IMR-90 (cell line): Measurements from ENCODE around the gene VRK2. TPM values are rescaled to one million over a fixed set of nuclear protein-coding genes. Genes with fewer than 3 reads are reported as not detected.

ENCODE experiments used
- ATAC-seq: fragments of 200-7000 bp; cut with Tn5 transposase; 2 replicates; pipeline ENCODE4 v1.9.1; 2020; ENCODE audit warnings: low read depth, mild to moderate bottlenecking, moderate library complexity
- BruUV-seq: library from RNA; stranded (reverse); fragments of 400-500 nt; replicated peaks from 2 replicates; lab custom pipeline; 2021; lab: Mats Ljungman, UMichigan
- CTCF ChIA-PET: fragments of 300-600 bp; formaldehyde crosslinking; extraction: SDS; loops from one replicate; lab custom pipeline; 2021; ENCODE audit warnings: antibody characterized with exemption; lab: Yijun Ruan, JAX
- POLR2A ChIA-PET: fragments of 300-600 bp; sonication (Branson Sonifier 250); formaldehyde crosslinking; loops from one replicate; lab custom pipeline; 2022; ENCODE audit warnings: antibody characterized with exemption; ENCODE audit not compliant: unreplicated experiment; lab: Charles Lee
- DNase-seq: peaks from one replicate; pipeline ENCODE4 v3.0.0; 2013
- H2AFZ ChIP-seq: replicated peaks from 2 replicates; pipeline ENCODE3; 2013; ENCODE audit warnings: low read length, mild to moderate bottlenecking; ENCODE audit not compliant: poor library complexity
- H2AK5ac ChIP-seq: 2 replicates; pipeline ENCODE4 v1.6.1; 2013; ENCODE audit warnings: low read depth, low read length, inconsistent platforms
- H2AK9ac ChIP-seq: replicated peaks from 2 replicates; pipeline ENCODE3; 2013; ENCODE audit warnings: mild to moderate bottlenecking, low read depth, low read length, moderate library complexity; ENCODE audit not compliant: poor library complexity
- H2BK120ac ChIP-seq: 2 replicates; pipeline ENCODE4 v1.6.1; 2013; ENCODE audit warnings: low read depth, low read length, inconsistent platforms
- H2BK15ac ChIP-seq: 3 replicates; pipeline ENCODE4 v1.6.1; 2013; ENCODE audit warnings: low read depth, low read length, inconsistent platforms
- H2BK20ac ChIP-seq: 2 replicates; pipeline ENCODE4 v1.6.1; 2013; ENCODE audit warnings: low read depth, mild to moderate bottlenecking, inconsistent platforms, low read length, moderate library complexity
- H2BK5ac ChIP-seq: 2 replicates; pipeline ENCODE4 v1.6.1; 2013; ENCODE audit warnings: mild to moderate bottlenecking, low read depth, low read length, inconsistent platforms; ENCODE audit not compliant: poor library complexity, severe bottlenecking
- H3K14ac ChIP-seq: replicated peaks from 2 replicates; pipeline ENCODE4 v1.6.1; 2013; ENCODE audit warnings: low read depth, low read length, inconsistent platforms
- H3K18ac ChIP-seq: 2 replicates; pipeline ENCODE4 v1.6.1; 2013; ENCODE audit warnings: low read depth, low read length, control low read depth
- H3K23ac ChIP-seq: 2 replicates; pipeline ENCODE4 v1.6.1; 2013; ENCODE audit warnings: low read depth, low read length, inconsistent platforms
- H3K27ac ChIP-seq: 2 replicates; pipeline ENCODE4 v1.5.1; 2013; ENCODE audit warnings: mild to moderate bottlenecking, control low read depth, low read length; ENCODE audit not compliant: insufficient read depth
- H3K27me3 ChIP-seq: 2 replicates; pipeline ENCODE4 v1.6.1; 2013; ENCODE audit warnings: low read length; ENCODE audit not compliant: control insufficient read depth, insufficient read depth
- H3K36me3 ChIP-seq: 2 replicates; pipeline ENCODE4 v1.6.1; 2013; ENCODE audit warnings: low read length, mixed read lengths; ENCODE audit not compliant: control insufficient read depth, insufficient read depth
- H3K4ac ChIP-seq: 2 replicates; pipeline ENCODE4 v1.6.1; 2013; ENCODE audit warnings: low read depth, low read length, inconsistent platforms
- H3K4me1 ChIP-seq: 2 replicates; pipeline ENCODE4 v1.6.1; 2013; ENCODE audit warnings: low read length, mixed read lengths; ENCODE audit not compliant: control insufficient read depth, insufficient read depth
- H3K4me2 ChIP-seq: 2 replicates; pipeline ENCODE4 v1.6.1; 2013; ENCODE audit warnings: low read depth, mild to moderate bottlenecking, control low read depth, low read length, moderate library complexity
- H3K4me3 ChIP-seq: 2 replicates; pipeline ENCODE4 v1.5.1; 2013; ENCODE audit warnings: low read depth, mild to moderate bottlenecking, control low read depth, low read length, moderate library complexity; ENCODE audit not compliant: insufficient read depth
- H3K56ac ChIP-seq: 2 replicates; pipeline ENCODE4 v1.6.1; 2013; ENCODE audit warnings: low read length, inconsistent platforms; ENCODE audit not compliant: insufficient read depth; ENCODE audit errors: extremely low read depth
- H3K79me1 ChIP-seq, 2 experiments: 2 replicates each; pipeline ENCODE4 v1.6.1; 2013; ENCODE audit warnings: low read length in 2 of 2, inconsistent platforms in 1 of 2, low read depth in 1 of 2
- H3K9ac ChIP-seq: 2 replicates; pipeline ENCODE4 v1.6.1; 2013; ENCODE audit warnings: low read depth, low read length, control low read depth
- H3K9me1 ChIP-seq: 2 replicates; pipeline ENCODE4 v1.6.1; 2013; ENCODE audit warnings: low read length, inconsistent platforms; ENCODE audit not compliant: insufficient read depth
- H3K9me3 ChIP-seq: 2 replicates; pipeline ENCODE4 v1.6.1; 2013; ENCODE audit warnings: low read length; ENCODE audit not compliant: control insufficient read depth, insufficient read depth
- H4K20me1 ChIP-seq: 2 replicates; pipeline ENCODE4 v1.6.1; 2013; ENCODE audit warnings: low read length, inconsistent platforms; ENCODE audit not compliant: insufficient read depth
- H4K5ac ChIP-seq: 2 replicates; pipeline ENCODE4 v1.6.1; 2013; ENCODE audit warnings: mild to moderate bottlenecking, low read depth, low read length, control low read depth
- H4K8ac ChIP-seq, 2 experiments: 2 replicates each; pipeline ENCODE4 v1.6.1; 2013; ENCODE audit warnings: low read depth in 2 of 2, low read length in 2 of 2, control low read depth in 1 of 2, inconsistent platforms in 1 of 2
- H4K91ac ChIP-seq: 2 replicates; pipeline ENCODE4 v1.6.1; 2013; ENCODE audit warnings: low read depth, low read length, inconsistent platforms; ENCODE audit not compliant: insufficient read depth
- BHLHE40 ChIP-seq: fragments of 150-350 bp; IDR thresholded peaks from 2 replicates; pipeline ENCODE4 v1.6.1; 2016; ENCODE audit warnings: mild to moderate bottlenecking, low read depth, low read length
- NFE2L2 ChIP-seq: fragments of 150-350 bp; IDR thresholded peaks from 2 replicates; pipeline ENCODE4 v1.6.1; 2016; ENCODE audit warnings: low read depth, mild to moderate bottlenecking, low read length
- RFX5 ChIP-seq: IDR thresholded peaks from 2 replicates; pipeline ENCODE4 v1.8.0; 2012; ENCODE audit warnings: low read depth, mild to moderate bottlenecking, low read length, moderate library complexity
- WGBS, 2 experiments: methylation state at CpG; one replicate each; pipeline versions ENCODE4 v1.1.5 to v1.1.7; 2013; ENCODE audit warnings: missing lambda C conversion rate in 2 of 2; ENCODE audit not compliant: insufficient read length in 1 of 2; ENCODE audit errors: extremely low coverage in 2 of 2; 5-methylcytosine and 5-hydroxymethylcytosine counted together
- dilution Hi-C: fragments of 300-500 bp; cut with HindIII; formaldehyde crosslinking; loops from one replicate; pipeline ENCODE4 v1.14.3; 2018; ENCODE audit warnings: low sequenced_read_pairs; ENCODE audit not compliant: unreplicated experiment
- in situ Hi-C: fragments of 300-500 bp; cut with MboI; formaldehyde crosslinking; loops from 3 replicates; pipeline ENCODE4 v1.14.3; 2019; ENCODE audit warnings: low sequenced_read_pairs, inconsistent platforms, mixed read lengths
- intact Hi-C: fragments of 100-400 bp; cut with micrococcal nuclease; formaldehyde crosslinking; loops from 2 replicates; pipeline ENCODE4 v1.10.0; 2022
- polyA plus RNA-seq, 3 experiments: library from polyadenylated mRNA; depleted of rRNA; stranded (reverse); fragments of >200 nt; gene quantifications; 2 replicates each; pipeline ENCODE4 v1.2.3, GENCODE V29; 2012; ENCODE audit warnings: low replicate concordance in 1 of 3
- total RNA-seq: library from RNA; depleted of rRNA; stranded (reverse); fragments of >200 nt; gene quantifications from 2 replicates; pipeline ENCODE4 v1.2.3, GENCODE V29; 2012

Gene VRK2
- total and polyA plus RNA-seq, 2 of the 4 experiments (the other 2 are of a cell fraction), result 12.2 to 22.8 TPM

DNA sequence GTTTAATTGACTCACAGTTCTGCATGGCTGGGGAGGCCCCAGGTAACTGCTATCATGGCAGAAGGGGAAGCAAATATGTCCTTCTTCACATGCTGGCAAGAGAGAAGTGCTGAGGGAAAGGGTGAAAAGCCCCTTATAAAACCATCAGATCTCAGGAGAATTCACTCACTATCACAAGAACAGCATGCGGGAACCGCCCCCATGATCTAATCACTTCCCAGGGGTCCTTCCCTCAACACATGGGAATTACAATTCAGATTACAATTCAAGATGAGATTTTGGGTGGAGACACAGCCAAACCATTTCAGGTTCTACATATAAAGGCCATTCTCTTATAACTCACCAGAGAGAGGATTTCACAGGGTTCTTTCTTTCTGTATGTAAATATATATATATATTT is 62.9 kb downstream of the VRK2 start:
- H3K4ac ChIP-seq, result peak overlapping the region; percentile 2; the same call in 1 of the 2 replicates
- H3K56ac ChIP-seq, result no peak overlapping the region
- peak overlapping the region; percentile 29; the same call in 1 of the 2 replicates for H4K91ac ChIP-seq
- peak overlapping the region; percentile 57; the same call in 1 of the 2 replicates for H3K27ac ChIP-seq
- no peak overlapping the region for H3K4me2 ChIP-seq
- H3K18ac ChIP-seq, result no peak overlapping the region
- dilution Hi-C loops, result no loop called here
- POLR2A ChIA-PET, result no interaction called here
- no CpG with 5 or more reads among the region's 2 CpGs for WGBS, 2 experiments
- H2AK5ac ChIP-seq, result no peak overlapping the region
- H3K23ac ChIP-seq, result no peak overlapping the region
- no peaks in the 10 kb centered on the region for H3K9me1 ChIP-seq
- H4K20me1 ChIP-seq, result no peaks in the 10 kb centered on the region
- H3K14ac ChIP-seq, result no peak overlapping the region; the same call in 1 of the 2 replicates
- no TSS peak for BruUV-seq
- CTCF ChIA-PET, result no interaction called here
- no peak overlapping the region; the same call in 1 of the 2 replicates for H2BK20ac ChIP-seq
- H3K4me1 ChIP-seq, result peaks cover 7% of the 10 kb centered on the region
- H2BK120ac ChIP-seq, result peak overlapping the region; percentile 32; the same call in 1 of the 2 replicates
- no peaks in the 10 kb centered on the region for H3K9me3 ChIP-seq
- no peak overlapping the region for H3K9ac ChIP-seq
- no peak overlapping the region for H2AFZ ChIP-seq
- H4K8ac ChIP-seq, result peak overlapping the region in 1 of 2 experiments; percentile 71; a peak in 2 of 4 replicates
- intact Hi-C loops, result loop anchor here (5.0 kb wide), 3 partner anchors 62 to 202 kb away; partner anchors contain the start of gene VRK2
- TF ChIP-seq RFX5 (no peak), BHLHE40 (no peak), NFE2L2 (no peak)
- in situ Hi-C loops, result no loop called here
- H2AK9ac ChIP-seq, result no peak overlapping the region
- H3K36me3 ChIP-seq, result no peaks in the 10 kb centered on the region; the same call in 1 of the 2 replicates
- H3K79me1 ChIP-seq, result peaks cover 5 to 19% of the 10 kb centered on the region in 2 experiments
- H3K27me3 ChIP-seq, result no peaks in the 10 kb centered on the region
- no peak overlapping the region; the same call in 2 of the 3 replicates for H2BK15ac ChIP-seq
- no peak for ATAC-seq
- no peak for DNase-seq
- peak overlapping the region; percentile 97 for H2BK5ac ChIP-seq
- H3K4me3 ChIP-seq, result no peak overlapping the region
- 0 out of 2 replicates have a peak overlapping the region, but pooled peaks have one; percentile 49 for H4K5ac ChIP-seq
